GM21737 (cell line): Measurements from ENCODE around the gene TMEM140.
"Not testable (repeated sequence)": the region's sequence is repeated elsewhere in the genome, so short reads cannot be mapped to it uniquely, and the experiment has no call there.

ENCODE experiments used
- ATAC-seq: cut with Tn5 transposase; IDR thresholded peaks from one replicate; pipeline ENCODE4 v1.9.1; 2021; ENCODE audit warnings: mild to moderate bottlenecking, moderate library complexity; ENCODE audit not compliant: unreplicated experiment

Gene TMEM140

DNA sequence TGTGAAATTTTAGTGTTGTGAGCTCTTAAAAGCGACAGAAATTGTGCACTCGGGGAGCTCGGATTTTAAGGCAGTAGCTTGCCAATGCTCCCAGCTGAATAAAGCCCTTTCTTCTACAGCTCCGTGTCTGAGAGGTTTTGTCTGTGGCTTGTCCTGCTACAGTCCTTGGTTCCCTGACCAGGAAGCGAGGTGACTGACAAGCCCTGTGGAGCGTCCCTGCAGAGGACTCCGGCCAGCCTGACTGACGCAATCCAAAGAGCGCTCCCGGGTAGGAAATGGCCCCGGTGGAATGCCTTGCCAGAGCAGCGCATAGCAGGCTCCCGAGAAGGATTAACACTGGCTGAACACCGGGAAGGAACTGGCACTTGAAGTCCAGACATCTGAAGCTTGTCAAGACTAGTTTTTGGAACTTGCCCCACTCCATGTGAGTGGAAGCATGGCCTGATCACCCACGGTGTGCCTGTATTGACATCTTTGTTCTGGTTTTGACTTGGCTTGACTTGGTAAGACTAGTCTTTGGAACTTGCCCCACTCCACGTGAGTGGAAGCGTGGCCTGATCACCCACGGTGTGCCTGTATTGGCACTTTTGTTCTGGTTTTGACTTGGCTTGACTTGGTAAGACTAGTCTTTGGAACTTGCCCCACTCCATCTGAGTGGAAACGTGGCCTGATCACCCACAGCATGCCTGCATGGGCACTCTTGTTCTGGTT lies 23.9 kb downstream of the TMEM140 start:
- not testable (repeated sequence) for ATAC-seq

GRCh38 chr7:135173916-135174315 lies 26.0 kb downstream of the TMEM140 start:
- not testable (repeated sequence) for ATAC-seq

DNA sequence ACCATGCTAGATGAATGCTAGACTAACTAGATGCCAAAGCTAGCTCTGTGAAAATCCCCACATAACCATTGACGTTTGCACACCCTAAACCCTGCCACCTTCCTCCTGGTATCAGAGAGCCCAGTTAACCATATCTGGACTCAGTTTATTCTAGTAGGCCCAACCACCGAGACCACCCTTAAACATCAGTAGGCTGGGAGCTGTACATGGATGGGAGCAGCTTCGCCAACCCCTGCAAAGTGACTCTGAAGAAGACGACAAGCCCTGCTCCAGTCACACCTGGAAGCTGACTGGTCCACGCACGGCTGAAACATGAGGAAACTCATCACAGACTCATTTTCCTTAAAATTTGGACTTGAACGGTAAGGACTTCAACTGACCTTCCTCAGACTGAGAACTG lies 27.1 kb downstream of the TMEM140 start:
- no peak for ATAC-seq

DNA sequence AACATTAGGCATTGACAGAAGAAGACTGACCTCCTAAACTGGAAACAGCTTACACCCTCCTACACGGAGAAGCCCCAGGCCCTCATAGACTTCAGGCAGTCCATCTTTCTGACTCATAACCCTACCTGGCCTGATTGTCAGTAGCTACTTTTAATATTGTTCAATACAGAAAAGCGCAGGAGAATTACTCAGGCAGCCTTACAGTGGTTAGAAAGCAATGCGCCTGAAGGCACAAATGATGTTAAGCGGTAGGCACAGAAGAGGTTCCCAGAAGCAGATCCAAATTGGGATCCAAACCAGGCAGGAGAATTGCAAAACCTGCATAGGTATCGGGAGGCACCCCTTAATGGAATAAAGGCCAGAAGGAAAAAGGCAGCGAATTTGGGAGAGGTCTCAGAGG lies 28.1 kb downstream of the TMEM140 start:
- ATAC-seq, result no peak

DNA sequence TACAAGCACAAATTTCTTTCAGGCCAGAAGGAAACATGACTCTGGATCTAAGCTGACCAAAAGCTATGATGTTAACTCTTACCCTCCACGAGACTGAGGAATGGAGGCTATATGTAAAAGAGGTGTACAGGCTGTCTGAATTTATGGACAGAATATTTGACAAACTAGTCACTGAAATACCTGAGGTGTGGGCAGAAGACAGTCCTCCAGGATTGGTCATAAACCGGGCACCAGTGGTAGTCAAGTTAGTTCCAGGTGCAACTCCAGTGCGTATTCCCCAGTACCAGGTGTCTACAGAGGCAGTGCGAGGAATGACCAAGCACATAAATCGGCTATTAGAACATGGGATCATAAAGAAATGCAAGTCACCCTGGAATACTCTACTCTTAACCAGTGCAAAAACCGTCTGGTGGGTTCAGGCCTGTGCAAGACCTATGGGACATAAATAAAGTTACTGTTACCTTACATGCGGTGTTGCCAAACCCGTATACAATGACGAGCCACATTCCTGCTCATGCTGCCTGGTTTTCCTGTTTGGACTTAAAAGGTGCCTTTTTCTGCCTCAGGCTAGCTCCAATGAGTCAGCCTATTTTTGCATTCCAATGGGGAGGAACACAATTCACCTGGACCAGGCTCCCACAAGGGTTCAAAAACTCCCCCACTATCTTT lies 29.3 kb downstream of the TMEM140 start:
- no peak for ATAC-seq

DNA sequence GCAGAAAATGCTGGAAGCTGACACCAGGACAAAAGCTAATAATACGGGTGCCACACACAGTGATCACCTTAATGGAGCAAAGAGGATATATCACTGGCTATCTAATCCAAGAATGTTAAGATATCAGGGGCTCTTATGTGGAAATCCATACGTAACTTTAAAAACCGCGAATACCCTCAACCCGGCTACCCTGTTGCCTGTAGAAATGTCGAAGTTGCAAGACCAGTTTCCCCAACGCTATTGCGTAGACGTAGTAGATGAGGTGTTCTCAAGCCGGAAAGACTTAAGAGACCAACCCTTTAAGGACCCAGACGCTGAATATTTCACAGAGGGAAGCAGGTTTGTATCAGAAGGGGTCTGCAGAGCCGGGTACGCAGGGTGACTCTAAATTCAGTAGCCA lies 30.5 kb downstream of the TMEM140 start:
- no peak for ATAC-seq

- no peak for ATAC-seq
Measured at GRCh38 chr7:135179321-135179925, 31.6 kb downstream of the TMEM140 start.

DNA sequence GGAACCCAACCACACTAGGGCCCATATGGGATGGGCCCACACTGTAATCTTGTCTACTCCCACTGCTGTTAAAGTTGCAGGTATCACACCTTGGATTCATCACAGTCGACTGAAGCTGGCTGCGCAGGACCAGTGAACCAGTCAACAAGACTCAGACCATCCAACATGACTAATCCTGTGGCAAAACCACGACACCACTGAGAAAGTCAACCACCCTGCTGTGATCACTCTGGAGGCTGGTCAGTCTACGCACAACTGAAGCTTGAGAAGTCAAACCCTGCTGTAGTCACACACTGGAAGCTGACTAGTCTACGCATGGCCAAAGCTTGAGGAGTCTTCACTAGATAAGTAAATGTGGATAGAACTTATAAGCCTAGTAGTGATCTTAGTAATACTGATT lies 32.2 kb downstream of the TMEM140 start:
- ATAC-seq, result no peak

DNA sequence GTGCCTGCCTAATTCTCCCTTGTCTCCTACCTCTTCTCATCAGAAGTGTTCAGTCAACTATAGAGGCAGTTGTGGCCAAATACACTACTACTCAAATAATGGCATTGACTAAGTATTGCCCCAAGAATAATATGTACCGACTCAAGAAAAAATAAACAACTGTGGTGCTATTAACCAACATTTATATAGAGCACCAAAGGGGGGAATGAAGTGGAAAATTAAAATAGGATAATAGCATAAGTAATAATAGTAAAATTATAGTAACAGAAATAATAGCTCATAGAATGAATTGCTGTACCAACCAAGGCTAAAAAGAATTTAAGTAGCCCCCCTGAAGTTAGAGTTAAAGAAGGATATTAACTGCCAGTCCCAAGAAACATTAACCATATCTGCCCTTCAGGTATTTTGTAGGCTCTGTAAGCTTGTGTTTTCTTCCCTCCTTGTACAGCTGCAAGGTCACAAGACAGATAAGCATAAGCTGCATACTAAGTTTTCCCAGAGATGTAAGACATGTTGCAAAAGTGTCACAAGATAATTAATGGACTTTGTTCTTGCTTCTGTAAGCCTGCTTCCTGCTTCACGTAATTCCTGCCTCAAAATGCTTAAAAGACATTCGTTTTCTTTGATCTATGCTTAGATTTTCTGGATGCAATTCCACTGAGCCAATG lies 33.5 kb downstream of the TMEM140 start:
- no peak for ATAC-seq

- no peak for ATAC-seq
Measured at GRCh38 chr7:135181929-135182678, 34.2 kb downstream of the TMEM140 start.

DNA sequence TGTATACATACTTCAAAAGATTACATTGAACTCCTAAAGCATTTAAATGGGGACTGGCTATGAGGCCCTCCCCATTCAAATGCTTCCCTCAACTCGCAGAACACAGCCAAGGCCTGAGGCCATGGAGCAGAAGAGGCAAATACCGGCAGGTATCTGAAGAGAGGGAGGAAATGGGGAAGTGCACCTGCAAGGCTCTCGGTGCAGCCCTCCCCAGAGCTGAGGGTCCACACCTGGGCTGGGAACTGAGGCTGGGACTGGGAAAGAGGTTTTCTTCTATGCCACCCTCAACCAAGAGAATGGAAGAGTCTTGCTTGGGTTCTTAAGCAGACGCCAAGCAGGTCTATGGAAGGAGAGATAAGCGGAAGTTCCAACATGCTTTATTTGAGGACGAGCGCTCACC lies 35.6 kb downstream of the TMEM140 start:
- no peak for ATAC-seq

GRCh38 chr7:135184254-135184841 lies 36.5 kb downstream of the TMEM140 start:
- no peak for ATAC-seq

GRCh38 chr7:135185471-135186260 lies 37.8 kb downstream of the TMEM140 start:
- no peak for ATAC-seq

DNA sequence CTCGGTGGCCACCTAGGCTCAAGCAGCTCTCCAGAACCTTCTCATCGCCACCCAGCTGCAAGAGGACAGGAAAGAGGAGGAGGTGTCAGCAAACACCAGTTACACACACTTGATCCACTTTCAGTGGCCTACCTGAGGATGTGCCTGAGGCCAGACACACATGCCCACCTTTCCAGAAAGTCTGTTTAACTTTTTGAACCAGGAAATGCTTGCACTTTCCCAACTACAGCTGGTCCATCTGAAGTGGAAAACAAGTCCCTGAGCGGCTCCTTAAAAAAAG lies 38.3 kb downstream of the TMEM140 start:
- no peak for ATAC-seq

GRCh38 chr7:135186841-135187253 lies 39.0 kb downstream of the TMEM140 start:
- peak; percentile 42 for ATAC-seq

DNA sequence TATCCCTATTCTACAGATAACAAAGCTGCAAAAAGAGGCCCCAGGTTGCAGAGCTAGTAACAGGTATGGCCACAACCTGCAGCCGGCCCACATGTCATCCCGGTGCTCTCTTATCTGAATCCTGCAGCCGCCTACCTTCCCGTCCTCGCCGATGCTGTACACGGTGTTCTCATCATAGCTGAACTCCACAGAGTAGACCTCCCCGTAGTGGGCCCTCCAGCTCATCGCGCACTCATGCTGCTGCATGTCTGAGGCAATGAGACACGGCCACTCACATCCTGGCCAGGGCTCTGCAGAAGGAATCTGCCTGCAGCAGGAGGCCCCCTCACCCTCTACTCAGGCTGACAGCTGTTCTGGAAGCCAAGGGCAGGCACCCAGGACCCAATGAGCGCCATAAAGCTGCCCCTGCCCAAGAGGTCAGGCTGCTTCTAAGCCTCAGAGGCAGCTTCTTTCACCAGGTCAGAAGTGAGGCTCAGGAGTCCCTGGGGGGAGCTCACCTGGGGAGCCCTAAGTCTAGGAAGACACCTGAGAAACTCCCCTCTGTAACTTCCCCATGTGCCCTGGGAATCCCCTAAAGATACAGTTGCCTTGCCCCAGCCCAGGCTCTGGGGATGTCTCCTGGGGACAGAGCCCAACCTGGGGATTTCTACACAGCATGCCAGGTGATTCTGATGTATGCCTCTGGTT lies 40.6 kb downstream of the TMEM140 start:
- peak; percentile 43 for ATAC-seq

DNA sequence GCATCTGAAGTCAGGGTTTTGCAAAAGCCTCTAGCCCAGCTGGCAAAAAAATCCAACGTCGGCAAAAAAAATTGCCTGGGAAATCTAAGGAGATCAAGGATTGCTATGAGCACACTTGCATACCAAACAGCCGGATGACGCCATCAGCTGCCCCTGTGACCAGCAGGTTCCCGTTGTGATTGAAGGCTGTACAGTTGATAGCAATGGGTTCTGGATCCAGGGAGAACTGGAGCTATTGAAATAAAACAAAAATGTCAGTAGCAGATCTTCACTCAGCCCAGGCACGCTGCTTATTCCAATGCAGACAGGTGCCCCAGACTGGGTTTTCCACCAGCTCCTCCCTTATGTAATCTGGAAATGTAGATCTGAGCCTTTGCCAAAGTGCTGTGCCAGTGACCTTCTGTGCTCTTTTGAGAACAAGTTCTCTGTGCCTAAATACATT lies 41.4 kb downstream of the TMEM140 start:
- ATAC-seq, result no peak

- ATAC-seq, result no peak
Measured at GRCh38 chr7:135189961-135190360, 42.1 kb downstream of the TMEM140 start.

DNA sequence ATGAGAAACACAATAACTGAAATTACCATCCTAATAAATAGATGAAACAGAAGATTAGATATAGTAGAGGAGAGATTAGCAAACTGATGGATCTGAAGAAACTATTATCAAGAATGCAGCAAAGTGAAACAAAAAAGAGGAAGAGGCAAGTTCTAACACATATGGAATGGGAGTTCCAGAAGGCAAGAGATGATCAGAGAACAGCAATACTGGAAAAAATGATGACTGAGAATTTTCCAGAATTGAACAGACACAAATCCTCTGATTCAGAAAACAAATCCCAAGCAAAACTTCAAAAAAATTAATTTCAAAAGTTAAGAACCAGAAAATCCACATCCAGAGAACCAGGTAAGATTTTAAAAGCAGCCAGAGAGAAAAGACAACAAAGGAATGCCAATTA lies 42.8 kb downstream of the TMEM140 start:
- no peak for ATAC-seq
